ENCODE measurements around the gene HFM1. TPM values are rescaled to one million over a fixed set of nuclear protein-coding genes. Genes with fewer than 3 reads are reported as not detected.
"Not testable (repeated sequence)": the region's sequence is repeated elsewhere in the genome, so short reads cannot be mapped to it uniquely, and the experiment has no call there.

Gene HFM1
- total RNA-seq, 1 donor from 2014 or later: 1.3 TPM

GRCh38 chr1:91374086-91374485 lies 30.6 kb downstream of the HFM1 start:
- no peak for ATAC-seq
- intact Hi-C loops (cut with micrococcal nuclease): no loop called here
- no peak for DNase-seq

GRCh38 chr1:91372230-91372629 lies 32.4 kb downstream of the HFM1 start:
- DNase-seq; intact Hi-C loops (cut with micrococcal nuclease); ATAC-seq: not testable (repeated sequence)

GRCh38 chr1:91349524-91349923 lies 55.1 kb downstream of the HFM1 start:
- intact Hi-C loops (cut with micrococcal nuclease): no loop called here
- DNase-seq (no peak), ATAC-seq (no peak)

- DNase-seq (no peak), ATAC-seq (no peak)
- intact Hi-C loops (cut with micrococcal nuclease): no loop called here
Measured at GRCh38 chr1:91346824-91347223, 57.8 kb downstream of the HFM1 start.

- DNase-seq (no peak), ATAC-seq (no peak)
- intact Hi-C loops (cut with micrococcal nuclease): no loop called here
Measured at GRCh38 chr1:91345395-91346005, 59.1 kb downstream of the HFM1 start.

- ATAC-seq: no peak
Measured at GRCh38 chr1:91338501-91338900, 66.1 kb downstream of the HFM1 start.

GRCh38 chr1:91335603-91336002 lies 69.0 kb downstream of the HFM1 start:
- intact Hi-C loops (cut with micrococcal nuclease): no loop called here
- DNase-seq (no peak), ATAC-seq (no peak)

More at GRCh38 chr1:91338501-91338900, 66.1 kb downstream of the HFM1 start:
- DNase-seq: no peak
- intact Hi-C loops (cut with micrococcal nuclease): no loop called here

GRCh38 chr1:91334856-91335255 lies 69.8 kb downstream of the HFM1 start:
- no peak for ATAC-seq
- no peak for DNase-seq
- intact Hi-C loops (cut with micrococcal nuclease): no loop called here

GRCh38 chr1:91325456-91325855 lies 79.2 kb downstream of the HFM1 start:
- no peak for ATAC-seq
- DNase-seq: no peak
- intact Hi-C loops (cut with micrococcal nuclease): no loop called here

GRCh38 chr1:91314643-91315042 lies 90.0 kb downstream of the HFM1 start:
- intact Hi-C loops (cut with micrococcal nuclease): no loop called here
- no peak for DNase-seq
- no peak for ATAC-seq

- intact Hi-C loops (cut with micrococcal nuclease): no loop called here
- ATAC-seq: no peak
- DNase-seq: no peak
Measured at GRCh38 chr1:91311672-91312071, 93.0 kb downstream of the HFM1 start.

GRCh38 chr1:91308544-91308943 lies 96.1 kb downstream of the HFM1 start:
- intact Hi-C loops (cut with micrococcal nuclease): no loop called here
- DNase-seq (no peak), ATAC-seq (no peak)

- ATAC-seq (no peak), DNase-seq (no peak)
- intact Hi-C loops (cut with micrococcal nuclease): no loop called here
Measured at GRCh38 chr1:91307784-91308409, 96.7 kb downstream of the HFM1 start.

GRCh38 chr1:91303165-91303564 lies 101.5 kb downstream of the HFM1 start:
- intact Hi-C loops (cut with micrococcal nuclease): no loop called here
- ATAC-seq: no peak
- DNase-seq: no peak

GRCh38 chr1:91288843-91289553 lies 115.6 kb downstream of the HFM1 start:
- intact Hi-C loops (cut with micrococcal nuclease); DNase-seq; ATAC-seq: not testable (repeated sequence)

GRCh38 chr1:91286962-91287317 lies 117.7 kb downstream of the HFM1 start:
- intact Hi-C loops (cut with micrococcal nuclease); DNase-seq; ATAC-seq: not testable (repeated sequence)

- ATAC-seq; DNase-seq; intact Hi-C loops (cut with micrococcal nuclease): not testable (repeated sequence)
Measured at GRCh38 chr1:91286259-91286961, 118.2 kb downstream of the HFM1 start.

- intact Hi-C loops (cut with micrococcal nuclease): loop anchor here (5.0 kb wide), 2 partner anchors 119 to 219 kb away; partner anchors contain the start of genes CDC7 and HFM1
- ATAC-seq (no peak), DNase-seq (no peak)
Measured at GRCh38 chr1:91283421-91283726, 121.3 kb downstream of the HFM1 start.

GRCh38 chr1:91282695-91283420 lies 121.8 kb downstream of the HFM1 start:
- ATAC-seq: peak; percentile 78
- intact Hi-C loops (cut with micrococcal nuclease): loop anchor here (5.0 kb wide), 2 partner anchors 119 to 219 kb away; partner anchors contain the start of genes CDC7 and HFM1
- peak; percentile 34 for DNase-seq
